PFSK-1 (cell line): ENCODE results near the gene CFAP97D2.

Experiments used
- SIN3A ChIP-seq: IDR thresholded peaks from 2 replicates; pipeline ENCODE4 v1.6.1; 2012; ENCODE audit warnings: mild to moderate bottlenecking, low read length, moderate library complexity, borderline replicate concordance; ENCODE audit not compliant: insufficient read depth
- TAF1 ChIP-seq: IDR thresholded peaks from 2 replicates; pipeline ENCODE4 v1.6.1; 2012; ENCODE audit warnings: low read length, control low read depth, borderline replicate concordance; ENCODE audit not compliant: insufficient read depth

- TF ChIP-seq TAF1 (no peak), SIN3A (no peak)
These were observed 78.0 kb downstream of the CFAP97D2 start for GRCh38 chr13:114257014-114257413.
